ENCODE results near the gene IGSF1. TPM values are rescaled to one million over a fixed set of nuclear protein-coding genes. Genes with fewer than 3 reads are reported as not detected.

The IGSF1 gene
- total and polyA plus RNA-seq, 12 donors, result 0.19 to 21.4 (median 4.2) TPM

GRCh38 chrX:131322651-131323050 is 33.5 kb upstream of the IGSF1 start:
- intact Hi-C loops (cut with DNase I), result no loop called here
- no peaks in the 10 kb centered on the region for H3K36me3 ChIP-seq
- H3K4me1 ChIP-seq, result no peaks in the 10 kb centered on the region
- no peak for TF ChIP-seq CTCF (IDR thresholded peaks at IDR 0.05)
- H3K27me3 ChIP-seq, result peaks cover 0 to 22% (median 0%) of the 10 kb centered on the region in 7 donors
- no peak overlapping the region for H3K4me3 ChIP-seq
- no peak for DNase-seq
- no peak for ATAC-seq
- WGBS, 2 donors, result 26 to 43% methylated on average over 3 of the region's 3 CpGs
- no peak overlapping the region for H3K27ac ChIP-seq
- H3K9me3 ChIP-seq, result no peaks in the 10 kb centered on the region

- H3K9me3 ChIP-seq, result no peaks in the 10 kb centered on the region
- H3K4me3 ChIP-seq, result no peak overlapping the region
- 91 to 92% methylated on average over 4 of the region's 4 CpGs for WGBS, 2 donors
- no peaks in the 10 kb centered on the region for H3K36me3 ChIP-seq
- peaks cover 0 to 22% (median 0%) of the 10 kb centered on the region in 7 donors for H3K27me3 ChIP-seq
- no peaks in the 10 kb centered on the region for H3K4me1 ChIP-seq
- no peak overlapping the region for H3K27ac ChIP-seq
- no peak for ATAC-seq
- no peak for DNase-seq
- intact Hi-C loops (cut with DNase I), result no loop called here
- no peak for TF ChIP-seq CTCF (IDR thresholded peaks at IDR 0.05)
Observed at GRCh38 chrX:131317326-131317725, 28.2 kb upstream of the IGSF1 start.

GRCh38 chrX:131316260-131316659 is 27.2 kb upstream of the IGSF1 start:
- no peak overlapping the region for H3K4me3 ChIP-seq
- no peaks in the 10 kb centered on the region for H3K9me3 ChIP-seq
- intact Hi-C loops (cut with DNase I), result no loop called here
- peaks cover 0 to 20% (median 0%) of the 10 kb centered on the region in 7 donors for H3K27me3 ChIP-seq
- no peak for DNase-seq
- 41 to 60% methylated on average over 1 of the region's 1 CpG for WGBS, 2 donors
- ATAC-seq, result no peak
- no peak for TF ChIP-seq CTCF (IDR thresholded peaks at IDR 0.05)
- no peak overlapping the region for H3K27ac ChIP-seq
- H3K36me3 ChIP-seq, result no peaks in the 10 kb centered on the region
- H3K4me1 ChIP-seq, result no peaks in the 10 kb centered on the region

GRCh38 chrX:131308980-131309379 is 19.9 kb upstream of the IGSF1 start:
- TF ChIP-seq CTCF (IDR thresholded peaks at IDR 0.05), result no peak
- intact Hi-C loops (cut with DNase I), result no loop called here
- H3K4me1 ChIP-seq, result no peaks in the 10 kb centered on the region

More at GRCh38 chrX:131308980-131309379, 19.9 kb upstream of the IGSF1 start:
- H3K27ac ChIP-seq, result no peak overlapping the region
- DNase-seq (no peak), ATAC-seq (no peak)
- no peaks in the 10 kb centered on the region for H3K9me3 ChIP-seq
- no peaks in the 10 kb centered on the region for H3K36me3 ChIP-seq
- peaks cover 0 to 40% (median 0%) of the 10 kb centered on the region in 7 donors for H3K27me3 ChIP-seq
- no peak overlapping the region for H3K4me3 ChIP-seq

Measured in heart right ventricle (tissue), 16 donors.